Keratinocyte (primary cell): Measurements from ENCODE around the gene STARD3. TPM values are rescaled to one million over a fixed set of nuclear protein-coding genes. Genes with fewer than 3 reads are reported as not detected.

Experiments
- DNase-seq: peaks from one replicate; pipeline ENCODE4 v3.0.0-alpha.2; 2011; ENCODE audit warnings: low read depth, missing footprints, low spot score
- FAIRE-seq: peaks from 2 replicates; lab custom pipeline; 2011; peaks lifted over from hg19 to GRCh38; lab: Jason Lieb, UNC
- H2AFZ ChIP-seq: 2 replicates; pipeline ENCODE4 v1.6.0; 2012; ENCODE audit warnings: low read length, control low read depth, inconsistent platforms; ENCODE audit not compliant: control insufficient read depth
- H3K27ac ChIP-seq: 2 replicates; pipeline ENCODE4 v1.5.1; 2011; ENCODE audit warnings: low read length; ENCODE audit not compliant: control insufficient read depth, insufficient read depth
- H3K27me3 ChIP-seq: 3 replicates; pipeline ENCODE4 v1.6.0; 2011; ENCODE audit warnings: low read length; ENCODE audit not compliant: control insufficient read depth, insufficient read depth; ENCODE audit errors: extremely low read depth
- H3K36me3 ChIP-seq, 2 experiments: 2 replicates in 1 of 2; 3 replicates in 1 of 2; pipeline ENCODE4 v1.5.1; 2011; ENCODE audit warnings: low read length in 2 of 2, mild to moderate bottlenecking in 1 of 2; ENCODE audit not compliant: control insufficient read depth in 2 of 2, insufficient read depth in 2 of 2; ENCODE audit errors: extremely low read depth in 1 of 2
- H3K4me1 ChIP-seq: 3 replicates; pipeline ENCODE4 v1.5.1; 2011; ENCODE audit warnings: low read length; ENCODE audit not compliant: control insufficient read depth, insufficient read depth; ENCODE audit errors: extremely low read depth
- H3K4me2 ChIP-seq: 3 replicates; pipeline ENCODE4 v1.6.0; 2011; ENCODE audit warnings: low read depth, low read length; ENCODE audit not compliant: control insufficient read depth, insufficient read depth; ENCODE audit errors: extremely low read depth
- H3K4me3 ChIP-seq, 3 experiments: fragments of 200-600 bp in 1 of 3; sonication (generic) in 1 of 3; 2 replicates in 2 of 3; 3 replicates in 1 of 3; pipeline ENCODE4 v1.5.1; 2011 to 2016; ENCODE audit warnings: low read length in 3 of 3, mild to moderate bottlenecking in 3 of 3, control low read depth in 2 of 3, inconsistent platforms in 1 of 3, low read depth in 1 of 3, mixed read lengths in 1 of 3, mixed run types in 1 of 3, moderate library complexity in 1 of 3; ENCODE audit not compliant: control insufficient read depth in 2 of 3, insufficient read depth in 2 of 3; ENCODE audit errors: extremely low read depth in 1 of 3
- H3K79me2 ChIP-seq: 2 replicates; pipeline ENCODE4 v1.6.0; 2012; ENCODE audit warnings: low read length; ENCODE audit not compliant: control insufficient read depth, insufficient read depth
- H3K9ac ChIP-seq: 3 replicates; pipeline ENCODE4 v1.6.0; 2011; ENCODE audit warnings: low read length; ENCODE audit not compliant: control insufficient read depth, insufficient read depth; ENCODE audit errors: extremely low read depth
- H3K9me1 ChIP-seq: 3 replicates; pipeline ENCODE4 v1.6.0; 2011; ENCODE audit warnings: low read length; ENCODE audit not compliant: control insufficient read depth, insufficient read depth; ENCODE audit errors: extremely low read depth
- H3K9me3 ChIP-seq: 2 replicates; pipeline ENCODE4 v1.5.1; 2012; ENCODE audit warnings: low read depth, low read length; ENCODE audit not compliant: control insufficient read depth
- H4K20me1 ChIP-seq: 3 replicates; pipeline ENCODE4 v1.6.0; 2011; ENCODE audit warnings: low read length; ENCODE audit not compliant: control insufficient read depth, insufficient read depth; ENCODE audit errors: extremely low read depth
- EZH2 ChIP-seq: IDR thresholded peaks from one replicate; pipeline ENCODE4 v1.6.1; 2012; ENCODE audit warnings: inconsistent platforms, mild to moderate bottlenecking, low read length, moderate library complexity
- dilution Hi-C: fragments of 300-500 bp; cut with MboI; formaldehyde crosslinking; loops from one replicate; pipeline ENCODE4 v1.7.0; 2020; ENCODE audit warnings: low sequenced_read_pairs; ENCODE audit not compliant: extremely low pct_ligation_motif_present
- polyA plus RNA-seq, 5 experiments: library from polyadenylated mRNA; depleted of rRNA in 3 of 5; stranded (reverse) in 3 of 5; stranded (forward) in 1 of 5; unstranded in 1 of 5; fragments of >200 nt; gene quantifications; 1 replicate in 1 of 5; 2 replicates in 3 of 5; 3 replicates in 1 of 5; pipeline versions ENCODE4 v1.2.1 to v1.2.3, GENCODE V29; 2011 to 2012; ENCODE audit warnings: missing spikeins in 2 of 5, low read depth in 1 of 5, low replicate concordance in 1 of 5
- TF ChIP-seq, protein P1 (sequence below), 3 experiments: IDR thresholded peaks in 1 of 3; conservative IDR thresholded peaks in 1 of 3; optimal IDR thresholded peaks in 1 of 3; 2 replicates in 2 of 3; 3 replicates in 1 of 3; pipeline versions ENCODE3 to v1.5.1; 2011; ENCODE audit warnings: low read length in 3 of 3, mild to moderate bottlenecking in 3 of 3, moderate library complexity in 2 of 3, control low read depth in 1 of 3, inconsistent platforms in 1 of 3; ENCODE audit not compliant: insufficient read depth in 2 of 3; ENCODE audit errors: extremely low read depth in 1 of 3

The STARD3 gene
- polyA plus RNA-seq, 1 donor (not counting 4 experiments of a cell fraction or from before 2014, with no cell fraction given) = 29.0 TPM

DNA sequence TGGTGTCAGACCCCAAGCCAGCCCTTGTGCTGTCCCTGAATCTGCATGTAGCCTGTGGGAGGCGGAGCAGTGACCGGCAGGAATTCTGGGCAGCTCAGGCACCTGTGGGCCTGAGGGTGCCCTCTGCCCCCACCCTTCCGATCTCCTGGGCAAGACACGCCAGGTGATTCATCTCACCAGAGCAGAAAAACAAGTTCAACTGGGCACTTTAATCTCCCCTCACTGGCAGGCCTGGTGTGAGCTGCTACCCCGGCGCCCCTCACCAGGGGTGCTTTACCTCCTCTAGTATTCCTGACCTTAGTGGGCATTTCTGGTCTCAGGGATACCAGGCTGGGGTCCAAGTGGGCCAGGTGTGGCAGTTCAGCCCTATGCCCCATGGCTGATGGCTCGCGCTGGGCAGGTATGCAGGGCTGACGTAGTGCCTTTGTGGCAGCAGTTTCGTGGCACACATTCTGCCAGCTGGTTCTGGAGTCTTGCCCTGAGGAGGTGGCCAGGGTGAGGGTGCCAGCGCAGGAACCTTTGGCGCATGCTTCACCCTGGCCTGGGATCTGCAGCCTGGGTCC is 68.9 kb downstream of the STARD3 start:
- H3K27me3 ChIP-seq = no peaks in the 10 kb centered on the region
- H3K27ac ChIP-seq = peak overlapping the region; percentile 22
- no peaks in the 10 kb centered on the region for H4K20me1 ChIP-seq
- dilution Hi-C loops = no loop called here
- FAIRE-seq (peak; percentile 90), DNase-seq (no peak)
- H3K9ac ChIP-seq = peak overlapping the region; percentile 39
- no peaks in the 10 kb centered on the region for H3K9me3 ChIP-seq
- H3K79me2 ChIP-seq = peaks cover 22% of the 10 kb centered on the region
- H3K36me3 ChIP-seq = peaks cover 0 to 29% of the 10 kb centered on the region in 2 experiments
- H3K4me2 ChIP-seq = peak overlapping the region; percentile 68
- peaks cover 34% of the 10 kb centered on the region for H3K4me1 ChIP-seq
- TF ChIP-seq, protein P1, sequence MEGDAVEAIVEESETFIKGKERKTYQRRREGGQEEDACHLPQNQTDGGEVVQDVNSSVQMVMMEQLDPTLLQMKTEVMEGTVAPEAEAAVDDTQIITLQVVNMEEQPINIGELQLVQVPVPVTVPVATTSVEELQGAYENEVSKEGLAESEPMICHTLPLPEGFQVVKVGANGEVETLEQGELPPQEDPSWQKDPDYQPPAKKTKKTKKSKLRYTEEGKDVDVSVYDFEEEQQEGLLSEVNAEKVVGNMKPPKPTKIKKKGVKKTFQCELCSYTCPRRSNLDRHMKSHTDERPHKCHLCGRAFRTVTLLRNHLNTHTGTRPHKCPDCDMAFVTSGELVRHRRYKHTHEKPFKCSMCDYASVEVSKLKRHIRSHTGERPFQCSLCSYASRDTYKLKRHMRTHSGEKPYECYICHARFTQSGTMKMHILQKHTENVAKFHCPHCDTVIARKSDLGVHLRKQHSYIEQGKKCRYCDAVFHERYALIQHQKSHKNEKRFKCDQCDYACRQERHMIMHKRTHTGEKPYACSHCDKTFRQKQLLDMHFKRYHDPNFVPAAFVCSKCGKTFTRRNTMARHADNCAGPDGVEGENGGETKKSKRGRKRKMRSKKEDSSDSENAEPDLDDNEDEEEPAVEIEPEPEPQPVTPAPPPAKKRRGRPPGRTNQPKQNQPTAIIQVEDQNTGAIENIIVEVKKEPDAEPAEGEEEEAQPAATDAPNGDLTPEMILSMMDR (optimal IDR thresholded peaks at IDR 0.05 in 1 of 3, IDR thresholded peaks at IDR 0.05 in 1 of 3, conservative IDR thresholded peaks at IDR 0.05 in 1 of 3; ENCODE audit: extremely low read depth in 1 of 3, insufficient read depth in 2 of 3, low read length in 3 of 3) = no peak
- no peak for TF ChIP-seq EZH2
- no peak overlapping the region for H2AFZ ChIP-seq
- peak overlapping the region in 1 of 3 experiments; percentile 23 for H3K4me3 ChIP-seq
- H3K9me1 ChIP-seq = peaks cover 4% of the 10 kb centered on the region

DNA sequence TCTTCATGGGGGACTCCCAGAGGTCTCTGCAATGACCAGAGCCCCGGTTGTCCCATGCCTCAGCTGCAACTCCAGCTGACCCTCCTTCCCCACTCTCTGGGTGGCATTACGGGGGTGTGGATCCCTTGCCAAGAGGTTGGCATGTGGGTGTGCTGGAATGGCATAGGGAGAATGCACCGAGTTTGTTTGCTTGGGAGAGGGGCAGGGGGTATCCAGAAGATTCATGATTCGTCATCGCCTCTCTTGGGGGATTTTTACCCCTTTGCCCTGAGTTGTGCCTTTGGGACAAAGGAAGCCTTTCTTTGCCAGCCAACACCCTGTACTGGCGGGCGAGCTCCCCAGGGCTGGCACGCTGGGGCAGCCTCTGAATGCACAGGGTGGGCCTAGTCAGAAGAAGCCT is 69.4 kb downstream of the STARD3 start:
- Histone ChIP-seq H3K4me3 (no peak overlapping the region), H2AFZ (no peak overlapping the region), H3K9me3 (no peaks in the 10 kb centered on the region), H3K9ac (peak overlapping the region; percentile 39), H4K20me1 (no peaks in the 10 kb centered on the region), H3K4me1 (peaks cover 29% of the 10 kb centered on the region), H3K9me1 (peaks cover 4% of the 10 kb centered on the region), H3K4me2 (peak overlapping the region; percentile 68), H3K79me2 (peaks cover 17% of the 10 kb centered on the region), H3K27me3 (no peaks in the 10 kb centered on the region), H3K36me3 (peaks cover under 1 to 29% of the 10 kb centered on the region in 2 experiments), H3K27ac (no peak overlapping the region)
- no peak for FAIRE-seq
- dilution Hi-C loops = no loop called here
- DNase-seq = no peak
- no peak for TF ChIP-seq EZH2
- TF ChIP-seq, protein P1 (optimal IDR thresholded peaks at IDR 0.05 in 1 of 3, IDR thresholded peaks at IDR 0.05 in 1 of 3, conservative IDR thresholded peaks at IDR 0.05 in 1 of 3; ENCODE audit: extremely low read depth in 1 of 3, insufficient read depth in 2 of 3, low read length in 3 of 3) = no peak
